GM23338 (cell line): Measurements from ENCODE around the gene PHACTR2. TPM values are rescaled to one million over a fixed set of nuclear protein-coding genes. Genes with fewer than 3 reads are reported as not detected.

Experiments used
- ATAC-seq: fragments of 200-7000 bp; cut with Tn5 transposase; 3 replicates; pipeline ENCODE4 v1.9.1; 2020
- DNase-seq: peaks from one replicate; pipeline ENCODE4 v3.0.0-alpha.2; 2015; ENCODE audit warnings: low spot score
- H2AFZ ChIP-seq: fragments of 200-600 bp; sonication (generic); 2 replicates; pipeline ENCODE4 v1.8.0; 2016; ENCODE audit warnings: antibody characterized with exemption, mild to moderate bottlenecking, moderate library complexity
- H3F3A ChIP-seq: fragments of 200-600 bp; sonication (generic); replicated peaks from 2 replicates; pipeline ENCODE4 v1.8.0; 2017; ENCODE audit warnings: antibody characterized with exemption, mixed run types, low read depth
- H3K27ac ChIP-seq: fragments of 200-600 bp; sonication (generic); 2 replicates; pipeline ENCODE4 v1.6.1; 2016; ENCODE audit warnings: low read depth
- H3K27me3 ChIP-seq: fragments of 200-600 bp; sonication (generic); 2 replicates; pipeline ENCODE4 v1.8.0; 2016; ENCODE audit warnings: mild to moderate bottlenecking, mixed run types, moderate library complexity; ENCODE audit not compliant: insufficient read depth
- H3K36me3 ChIP-seq: fragments of 200-600 bp; sonication (generic); 2 replicates; pipeline ENCODE4 v1.8.0; 2016; ENCODE audit warnings: mild to moderate bottlenecking; ENCODE audit not compliant: insufficient read depth
- H3K4me1 ChIP-seq: fragments of 200-600 bp; sonication (generic); 2 replicates; pipeline ENCODE4 v1.8.0; 2016; ENCODE audit warnings: mild to moderate bottlenecking, moderate library complexity; ENCODE audit not compliant: insufficient read depth
- H3K4me2 ChIP-seq: fragments of 200-600 bp; sonication (generic); 2 replicates; pipeline ENCODE4 v1.7.1; 2017; ENCODE audit warnings: mixed run types
- H3K4me3 ChIP-seq: fragments of 200-600 bp; sonication (generic); 2 replicates; pipeline ENCODE4 v1.6.1; 2016; ENCODE audit warnings: mixed run types
- H3K79me2 ChIP-seq: fragments of 200-600 bp; sonication (generic); replicated peaks from 2 replicates; pipeline ENCODE4 v1.8.0; 2017; ENCODE audit warnings: mild to moderate bottlenecking; ENCODE audit not compliant: insufficient read depth
- H3K9me2 ChIP-seq: fragments of 200-600 bp; sonication (generic); 2 replicates; pipeline ENCODE4 v1.8.0; 2017; ENCODE audit not compliant: insufficient read depth
- H4K20me1 ChIP-seq: fragments of 200-600 bp; sonication (generic); replicated peaks from 2 replicates; pipeline ENCODE4 v1.8.0; 2017; ENCODE audit warnings: mild to moderate bottlenecking; ENCODE audit not compliant: insufficient read depth
- H3K27ac Mint-ChIP-seq: 2 replicates; pipeline ENCODE4 v1.8.0; 2020; ENCODE audit warnings: inconsistent platforms, mild to moderate bottlenecking, moderate library complexity, mixed read lengths
- H3K27me3 Mint-ChIP-seq: 3 replicates; pipeline ENCODE4 v1.8.0; 2022; ENCODE audit warnings: low read depth, mild to moderate bottlenecking, moderate library complexity, mixed read lengths, inconsistent platforms; ENCODE audit not compliant: insufficient read depth, poor library complexity
- H3K36me3 Mint-ChIP-seq: 3 replicates; pipeline ENCODE4 v1.8.0; 2021; ENCODE audit warnings: low read depth, mild to moderate bottlenecking, inconsistent platforms, moderate library complexity, mixed read lengths
- H3K4me1 Mint-ChIP-seq: 3 replicates; pipeline ENCODE4 v1.8.0; 2020; ENCODE audit warnings: mild to moderate bottlenecking, inconsistent platforms, mixed read lengths
- H3K4me3 Mint-ChIP-seq: 3 replicates; pipeline ENCODE4 v1.8.0; 2021; ENCODE audit warnings: moderate library complexity, mild to moderate bottlenecking, inconsistent platforms, mixed read lengths
- H3K9me3 Mint-ChIP-seq: 3 replicates; pipeline ENCODE4 v1.8.0; 2020; ENCODE audit warnings: moderate library complexity, mild to moderate bottlenecking, inconsistent platforms, mixed read lengths
- CREB1 ChIP-seq: fragments of 250-450 bp; sonication (Bioruptor Pico); IDR thresholded peaks from 2 replicates; pipeline ENCODE4 v1.5.0; 2020; ENCODE audit warnings: low read depth, mild to moderate bottlenecking, moderate library complexity
- CTCF ChIP-seq, 2 experiments: fragments of 200-600 bp in 1 of 2; sonication (generic) in 1 of 2; conservative IDR thresholded peaks; 2 replicates each; pipeline versions ENCODE4 v1.5.1 to v1.6.1; 2016 to 2017; ENCODE audit warnings: antibody characterized with exemption in 2 of 2, low read depth in 2 of 2, mild to moderate bottlenecking in 2 of 2, moderate library complexity in 1 of 2
- ETS1 ChIP-seq: IDR thresholded peaks from 2 replicates; pipeline ENCODE4 v1.6.1; 2016; ENCODE audit warnings: antibody characterized with exemption
- EZH2 ChIP-seq: fragments of 200-600 bp; sonication (generic); IDR thresholded peaks from one replicate; pipeline ENCODE4 v1.8.0; 2017; ENCODE audit warnings: antibody characterized with exemption, mild to moderate bottlenecking, low read depth; ENCODE audit not compliant: unreplicated experiment
- JUNB ChIP-seq: IDR thresholded peaks from one replicate; pipeline ENCODE4 v1.6.1; 2016; ENCODE audit warnings: antibody characterized with exemption; ENCODE audit not compliant: unreplicated experiment
- POLR2AphosphoS5 ChIP-seq: IDR thresholded peaks from 2 replicates; pipeline ENCODE4 v1.6.1; 2016; ENCODE audit warnings: antibody characterized with exemption, low read depth
- REST ChIP-seq: IDR thresholded peaks from one replicate; pipeline ENCODE4 v1.6.1; 2018; ENCODE audit warnings: antibody characterized with exemption; ENCODE audit not compliant: unreplicated experiment
- ZNF114 ChIP-seq: fragments of 250-450 bp; sonication (Bioruptor Pico); IDR thresholded peaks from 2 replicates; pipeline ENCODE4 v1.5.0; 2020; ENCODE audit warnings: mild to moderate bottlenecking, moderate library complexity
- ZNF462 ChIP-seq: fragments of 250-450 bp; sonication (Bioruptor Pico); IDR thresholded peaks from 2 replicates; pipeline ENCODE4 v1.5.0; 2020; ENCODE audit warnings: mild to moderate bottlenecking, moderate library complexity
- polyA plus RNA-seq: library from polyadenylated mRNA; unstranded; fragments of >200 nt; fragmentation: Nextera tagmentation; extraction: Ambion mirVana; gene quantifications from 2 replicates; pipeline ENCODE4 v1.2.1, GENCODE V29; 2016
- total RNA-seq: library from RNA; depleted of rRNA; stranded (reverse); fragments of >200 nt; shearing (Covaris generic); gene quantifications from 2 replicates; pipeline ENCODE4 v1.2.3, GENCODE V29; 2014

The PHACTR2 gene
- total and polyA plus RNA-seq, 2 experiments from 2014 or later, result 67.7 to 105 TPM

- Histone ChIP-seq H2AFZ (no peak overlapping the region), H4K20me1 (no peaks in the 10 kb centered on the region), H3K4me2 (no peak overlapping the region), H3K36me3 (no peaks in the 10 kb centered on the region), H3K4me1 (peaks cover 41% of the 10 kb centered on the region), H3K27me3 (no peaks in the 10 kb centered on the region), H3K79me2 (peaks cover 32% of the 10 kb centered on the region), H3K9me2 (no peaks in the 10 kb centered on the region), H3K27ac (no peak overlapping the region), H3F3A (no peaks in the 10 kb centered on the region), H3K4me3 (no peak overlapping the region)
- H3K4me3 Mint-ChIP-seq, result no peak overlapping the region
- DNase-seq (no peak), ATAC-seq (no peak)
- no peaks in the 10 kb centered on the region; the same call in 2 of the 3 replicates for H3K9me3 Mint-ChIP-seq
- no peak for TF ChIP-seq CREB1 (CRISPR knock-in tag)
- TF ChIP-seq POLR2AphosphoS5, result no peak
- TF ChIP-seq EZH2, result no peak
- TF ChIP-seq JUNB, result no peak
- TF ChIP-seq REST, result no peak
- no peak for TF ChIP-seq ZNF462
- no peak for TF ChIP-seq ZNF114 (CRISPR knock-in tag)
- no peak for TF ChIP-seq ETS1
- no peak for TF ChIP-seq CTCF (conservative IDR thresholded peaks at IDR 0.05; ENCODE audit: low read depth in 2 of 2)
- no peak overlapping the region for H3K27ac Mint-ChIP-seq
- H3K36me3 Mint-ChIP-seq, result peaks cover 7% of the 10 kb centered on the region
- peaks cover 38% of the 10 kb centered on the region for H3K4me1 Mint-ChIP-seq
- H3K27me3 Mint-ChIP-seq, result peaks cover 2% of the 10 kb centered on the region
These were observed 63.7 kb downstream of the PHACTR2 start for GRCh38 chr6:143741480-143741879.
